Measurements from ENCODE around the gene C4orf50.

The C4orf50 gene

DNA sequence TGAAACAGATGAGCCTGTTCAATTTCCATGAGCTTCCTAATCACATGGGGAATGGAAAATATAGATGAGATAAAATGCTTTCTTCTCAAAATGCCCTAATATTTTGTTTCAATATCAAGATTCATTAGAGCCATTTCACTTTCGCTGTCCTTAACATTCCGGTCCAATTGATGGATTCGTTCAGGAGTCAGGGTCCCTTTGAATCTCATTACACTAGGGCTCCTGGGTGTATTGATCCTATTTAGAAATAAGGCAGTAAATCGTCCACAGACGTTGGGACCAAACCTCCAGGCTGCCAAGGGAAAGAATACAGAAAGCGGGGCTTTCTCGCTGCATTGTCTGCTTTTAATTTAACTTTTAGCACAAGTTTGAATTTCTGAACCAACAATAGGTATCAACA, 104.8 kb downstream of the C4orf50 start:
- no peak for FAIRE-seq

- no peak for FAIRE-seq
Observed at GRCh38 chr4:5912614-5913019, 105.6 kb downstream of the C4orf50 start.

DNA sequence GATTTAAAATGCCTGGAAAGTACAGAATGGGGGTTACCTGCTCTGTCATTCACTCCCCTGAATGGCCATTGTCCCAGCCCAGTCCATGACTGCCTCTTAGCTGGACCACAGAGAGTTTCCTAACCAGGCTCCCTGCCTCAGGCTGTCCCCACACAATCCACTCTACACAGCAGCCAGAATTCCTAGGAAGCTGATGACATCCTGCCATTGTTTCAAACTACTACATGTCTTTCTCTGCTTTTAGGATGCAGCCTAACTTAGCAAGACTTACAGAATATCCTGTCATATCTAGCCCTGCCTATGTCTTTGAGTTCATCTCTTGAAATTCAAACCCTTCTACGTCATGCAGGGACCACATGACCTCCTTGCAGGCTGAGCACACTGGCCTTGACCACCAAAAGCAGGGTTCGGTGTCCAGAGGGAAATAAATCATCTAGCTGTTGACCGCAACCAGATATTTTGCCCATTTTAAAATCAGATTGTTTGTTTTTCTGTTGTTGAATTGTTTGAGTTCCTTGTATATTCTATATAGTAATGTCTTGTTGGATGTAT, 109.3 kb downstream of the C4orf50 start:
- no peak for FAIRE-seq

DNA sequence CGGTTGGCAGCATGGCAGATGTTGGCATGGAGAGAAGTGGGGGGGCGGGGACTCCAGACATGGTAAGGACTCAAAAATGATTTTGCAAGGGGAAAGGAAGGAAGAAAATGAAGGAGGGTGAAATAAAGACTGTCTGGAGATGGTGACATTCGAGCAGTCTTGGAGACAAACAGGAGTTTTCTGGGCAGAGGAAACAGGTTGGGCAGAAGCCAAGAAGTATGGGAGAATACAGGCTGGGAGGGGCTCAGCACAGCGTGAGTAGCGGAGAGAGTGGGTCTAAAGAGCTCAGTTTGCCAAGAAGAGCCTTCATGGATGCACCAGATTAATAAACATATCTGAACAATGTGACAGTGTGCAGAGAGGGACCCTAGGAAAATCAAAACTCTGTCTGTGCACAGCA, 112.0 kb downstream of the C4orf50 start:
- no peak for FAIRE-seq

GRCh38 chr4:5905714-5906113, 112.5 kb downstream of the C4orf50 start:
- no peak for FAIRE-seq

DNA sequence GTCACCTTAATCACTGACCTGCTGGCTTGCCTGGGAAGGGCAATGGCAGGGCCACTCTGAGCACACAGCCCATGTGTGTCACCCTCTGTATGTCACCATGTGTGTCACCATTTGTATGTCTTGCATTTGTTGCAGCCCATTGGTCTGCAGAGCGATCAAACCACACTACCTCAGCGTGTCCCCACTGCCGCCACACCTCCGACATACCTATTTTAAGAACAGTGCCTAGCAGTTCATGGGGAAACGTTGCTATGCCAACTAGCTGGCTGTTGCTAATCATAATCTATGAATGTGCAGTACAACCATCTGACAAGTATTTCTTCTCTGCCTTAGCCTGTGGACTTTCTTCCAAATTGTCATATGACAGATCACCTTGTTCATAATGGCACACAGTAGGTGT, 117.4 kb downstream of the C4orf50 start:
- no peak for FAIRE-seq

DNA sequence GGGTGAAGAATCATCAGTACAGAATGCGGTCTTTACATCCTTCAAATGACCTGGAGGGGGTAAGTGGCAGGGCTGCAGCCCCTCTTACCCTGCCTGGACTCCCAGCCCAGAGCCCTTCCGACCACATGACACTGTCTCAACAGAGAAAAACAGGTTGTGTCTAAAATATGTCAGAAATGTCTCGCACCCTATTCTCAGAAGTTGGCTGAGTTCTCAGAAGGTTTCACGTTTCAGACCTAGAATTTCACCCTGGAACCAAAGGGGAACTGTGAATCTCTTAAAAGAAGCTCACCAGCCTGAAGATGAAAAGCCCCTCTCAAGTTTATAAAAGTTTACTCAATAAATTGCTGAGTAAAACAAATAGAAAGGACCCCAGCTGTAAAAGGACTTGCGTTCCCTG, 118.3 kb downstream of the C4orf50 start:
- no peak for FAIRE-seq

DNA sequence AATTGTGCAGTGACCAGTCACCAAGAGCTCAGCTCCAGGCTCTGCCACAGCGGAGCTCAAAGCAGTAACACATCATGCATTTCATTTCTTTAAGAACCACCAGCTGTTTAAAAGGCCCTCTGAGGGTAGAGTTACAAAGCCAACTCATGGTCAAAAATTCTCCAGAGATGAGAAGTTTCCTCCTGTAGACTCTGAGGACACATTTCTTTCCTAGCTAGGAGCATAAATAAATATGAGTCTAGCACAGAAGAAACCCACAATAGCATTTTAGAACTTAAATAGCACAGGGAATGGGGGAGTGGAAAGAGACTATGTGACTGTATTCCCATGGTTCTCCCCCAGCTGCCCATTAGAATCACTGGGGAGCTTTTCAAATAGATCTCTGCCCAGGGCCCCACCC, 118.8 kb downstream of the C4orf50 start:
- FAIRE-seq, result no peak

- no peak for FAIRE-seq
Observed at GRCh38 chr4:5897674-5898073, 120.6 kb downstream of the C4orf50 start.

DNA sequence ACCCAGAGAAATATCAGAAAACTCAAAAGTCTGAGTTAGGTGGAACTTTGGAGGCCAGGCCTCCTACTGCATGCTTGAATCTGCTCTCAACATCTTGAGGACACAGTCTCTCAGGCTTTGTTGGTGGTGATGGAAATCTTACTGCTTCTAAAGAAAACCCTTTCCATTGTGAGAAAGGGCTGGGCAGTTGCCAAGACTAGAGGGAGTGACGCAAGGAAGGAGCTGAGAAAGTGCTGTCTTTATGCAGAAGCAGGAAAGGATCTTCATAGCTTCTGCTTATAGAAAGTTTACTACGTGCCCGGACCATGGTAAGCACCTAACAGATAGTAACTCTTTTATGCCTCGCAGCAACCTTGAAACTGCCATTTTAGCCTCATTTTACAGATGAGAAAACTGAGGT, 122.9 kb downstream of the C4orf50 start:
- FAIRE-seq, result no peak

DNA sequence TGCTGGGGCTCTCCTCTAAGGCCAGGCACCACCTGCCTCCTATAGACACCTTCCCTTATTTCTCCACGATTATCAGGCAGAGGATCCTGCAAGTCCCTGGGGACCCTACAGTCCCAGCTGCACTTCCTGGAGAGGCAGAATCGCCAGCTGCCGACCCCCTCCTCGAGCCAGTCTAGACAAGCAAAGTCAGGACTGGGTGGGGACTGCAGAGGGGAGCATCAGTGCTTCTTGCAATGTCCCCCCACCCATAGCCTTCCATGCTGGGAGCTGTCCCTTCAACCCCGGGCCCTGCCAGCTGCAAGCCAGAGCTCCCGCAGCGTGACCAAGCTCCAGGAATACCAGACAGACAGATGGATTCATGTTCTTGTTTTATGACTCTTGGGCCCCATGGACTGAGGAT, 124.0 kb downstream of the C4orf50 start:
- no peak for FAIRE-seq

- FAIRE-seq, result no peak
Observed at GRCh38 chr4:5893591-5893990, 124.6 kb downstream of the C4orf50 start.

DNA sequence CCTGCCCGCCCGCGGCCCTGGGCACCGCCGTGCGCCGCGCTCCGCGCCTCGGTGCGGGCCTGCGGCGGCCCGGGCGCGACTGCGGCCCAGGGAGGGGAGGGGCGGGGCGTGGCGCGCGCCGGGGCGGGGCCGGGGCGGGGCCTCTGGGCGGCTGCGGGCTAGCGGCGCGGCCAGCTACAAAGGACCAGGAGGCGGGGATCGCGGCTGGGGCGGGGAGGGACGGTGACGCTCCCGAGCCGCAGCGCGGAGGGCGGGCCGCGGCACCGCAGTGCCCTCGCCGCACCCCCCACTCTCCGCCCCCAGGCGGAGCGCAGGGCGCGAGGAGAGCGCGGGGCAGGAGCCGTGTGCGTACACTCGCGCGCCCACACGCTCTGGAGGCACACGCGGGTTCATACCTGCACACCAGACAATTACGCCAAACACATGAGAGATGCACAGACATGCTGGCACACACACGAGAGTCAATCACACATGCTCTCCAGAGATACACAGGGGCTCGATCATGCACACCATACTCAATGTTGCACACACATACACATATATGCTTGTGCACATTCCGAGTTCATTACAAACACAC, 125.1 kb downstream of the C4orf50 start, which contains the start of gene CRMP1:
TSS of gene CRMP1 (minus strand) at position 83 of the 577 bp plus-strand sequence. CDS start 117 bp downstream, outside the sequence.
- no peak for FAIRE-seq

DNA sequence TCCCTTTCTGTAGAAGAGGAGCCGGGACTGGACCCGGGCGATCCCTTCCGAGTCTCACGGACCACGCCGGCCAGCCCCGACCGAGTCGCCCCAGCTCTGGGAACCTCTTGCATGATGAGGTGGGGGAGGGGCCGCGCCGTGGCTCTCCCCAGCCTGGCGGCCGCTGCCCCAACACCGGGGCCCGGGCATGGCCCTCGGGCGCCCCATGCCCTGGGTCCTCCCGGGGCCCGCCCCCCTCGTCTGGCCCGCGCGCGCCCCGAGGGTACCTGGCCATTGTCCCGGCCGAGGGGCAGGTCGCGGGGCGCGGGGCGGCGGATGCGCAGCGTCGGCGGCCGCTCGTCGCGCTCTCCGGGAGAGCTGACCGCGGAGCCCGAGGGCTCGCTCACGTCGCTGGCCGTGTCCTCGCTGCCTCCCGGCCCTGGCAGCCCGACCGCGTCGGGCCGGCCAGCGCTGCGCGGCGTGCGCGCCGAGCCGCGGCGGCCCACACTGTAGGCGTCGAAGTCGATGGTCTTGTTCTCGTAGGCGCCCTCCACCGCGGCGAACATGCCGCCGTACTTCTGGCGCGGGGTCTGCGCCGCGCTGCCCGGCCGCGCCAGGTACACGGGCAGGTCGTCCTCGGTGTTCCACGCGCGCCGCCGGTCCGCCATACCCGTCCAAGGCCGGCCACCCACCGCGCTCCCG, 125.8 kb downstream of the C4orf50 start:
- FAIRE-seq, result no peak

GRCh38 chr4:5891563-5892322, 126.5 kb downstream of the C4orf50 start:
- FAIRE-seq, result no peak

DNA sequence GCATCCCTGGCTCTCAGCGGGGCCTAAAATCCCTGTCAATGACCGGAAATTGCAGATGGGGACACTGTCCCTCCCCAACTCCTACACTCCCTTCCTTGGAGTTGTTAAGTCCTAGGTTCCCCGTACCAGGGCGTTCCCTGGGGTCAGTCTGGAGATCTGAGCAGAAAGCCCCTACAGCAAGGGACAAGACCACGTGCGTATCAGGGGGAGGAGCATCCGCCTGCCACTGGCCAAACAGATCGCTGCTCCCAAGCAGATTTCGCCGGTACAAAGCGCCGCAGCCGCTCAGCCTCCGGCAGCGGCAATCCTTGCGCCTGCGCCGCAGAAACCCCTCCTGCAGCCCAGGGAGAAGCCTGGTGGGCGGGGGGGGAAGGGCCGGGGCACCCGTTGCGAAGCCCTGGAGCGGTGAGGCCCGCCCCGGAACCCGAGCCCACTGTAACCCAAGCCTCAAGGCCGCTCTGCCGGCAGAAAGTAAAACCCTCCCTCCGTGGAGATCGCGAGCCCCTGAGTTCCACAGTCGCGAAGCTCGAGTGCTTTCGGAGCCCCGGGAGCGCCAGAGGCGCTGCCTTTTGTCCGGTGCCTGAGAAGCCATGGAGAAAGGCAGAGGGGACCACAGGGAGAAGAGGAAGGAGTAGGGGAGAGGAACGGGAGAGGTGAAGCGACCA, 128.0 kb downstream of the C4orf50 start:
- FAIRE-seq, result no peak

GRCh38 chr4:5889002-5889696, 129.1 kb downstream of the C4orf50 start:
- FAIRE-seq, result no peak

- no peak for FAIRE-seq
Observed at GRCh38 chr4:5888222-5889001, 129.8 kb downstream of the C4orf50 start.

DNA sequence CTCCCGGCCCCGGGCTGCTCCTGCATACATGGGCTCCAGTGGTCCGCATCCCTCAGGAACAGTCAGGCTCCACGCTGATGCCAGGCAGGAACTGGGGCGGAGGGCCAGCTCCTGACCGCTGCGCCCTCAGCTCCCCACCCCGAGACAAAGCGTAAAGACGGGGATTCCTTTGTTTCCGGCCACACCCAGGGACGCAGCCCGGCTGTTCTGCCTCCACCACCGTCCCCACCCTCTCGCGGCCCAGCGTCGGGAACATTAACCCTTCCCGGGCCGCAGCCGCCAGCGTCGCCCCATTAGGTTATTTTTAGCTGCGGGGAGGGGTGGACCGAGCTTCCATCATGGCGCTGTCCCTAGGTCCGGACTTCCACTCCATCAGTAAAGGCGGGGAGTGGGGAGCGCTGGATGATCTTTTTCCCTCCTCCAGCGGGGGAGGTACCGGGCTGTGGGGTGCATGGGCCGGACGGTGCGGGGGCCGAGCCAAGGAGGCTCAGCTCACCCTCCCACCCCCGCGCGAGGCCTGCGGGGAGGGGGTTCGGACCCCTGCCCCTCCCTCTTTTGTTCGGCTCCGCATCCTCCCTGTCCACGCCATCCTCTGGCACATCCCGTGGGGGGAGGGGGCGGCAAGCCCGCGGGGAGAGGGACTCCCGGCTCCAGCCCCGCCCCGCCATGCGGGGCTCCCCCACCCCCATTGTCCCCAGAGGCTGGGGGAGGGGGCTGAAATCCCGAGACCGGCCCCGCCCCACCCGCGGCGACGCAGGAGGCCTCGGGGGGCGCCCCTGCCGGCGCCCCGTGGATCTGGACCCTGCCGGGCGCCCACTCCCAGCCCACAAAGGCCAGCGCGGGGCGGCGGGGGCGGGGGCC, 130.6 kb downstream of the C4orf50 start:
- no peak for FAIRE-seq

- no peak for FAIRE-seq
Observed at GRCh38 chr4:5887011-5887360, 131.2 kb downstream of the C4orf50 start.

GRCh38 chr4:5885733-5886132, 132.5 kb downstream of the C4orf50 start:
- no peak for FAIRE-seq
